Measurements from ENCODE around the gene ALAS2.

ALAS2 gene

GRCh38 chrX:54964766-54965497 lies 65.8 kb downstream of the ALAS2 start:
- H3K4me1 ChIP-seq, result no peaks in the 10 kb centered on the region
- no peaks in the 10 kb centered on the region for H3K36me3 ChIP-seq
- H3K9me3 ChIP-seq, result no peaks in the 10 kb centered on the region
- no peak for TF ChIP-seq CTCF (IDR thresholded peaks at IDR 0.05; ENCODE audit: low read depth, low read length)
- H3K4me3 ChIP-seq (ENCODE audit: low read depth, low read length), result no peak overlapping the region
- no peak for DNase-seq
- H3K27me3 ChIP-seq, result no peaks in the 10 kb centered on the region

DNA sequence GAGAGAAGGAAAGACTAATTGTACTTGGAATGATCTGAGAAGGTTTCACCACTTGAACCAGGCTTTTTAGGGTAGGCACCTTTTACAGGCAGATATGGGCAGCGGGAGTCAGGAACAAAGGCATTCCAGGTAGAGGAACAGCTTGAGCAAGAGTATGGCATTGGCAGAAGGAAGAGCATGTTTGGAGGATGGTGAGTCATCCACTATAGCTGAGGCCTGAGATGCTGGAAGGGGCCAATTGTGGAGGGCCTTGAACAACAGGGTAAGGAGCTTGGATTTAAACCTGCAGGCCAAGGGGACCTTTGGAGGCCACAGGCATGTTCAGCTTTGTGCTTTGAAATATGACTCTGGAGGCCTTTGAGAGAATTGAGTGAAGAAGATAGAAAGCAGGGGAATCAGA lies 69.0 kb downstream of the ALAS2 start:
- H3K27me3 ChIP-seq, result no peaks in the 10 kb centered on the region
- TF ChIP-seq CTCF (IDR thresholded peaks at IDR 0.05; ENCODE audit: low read depth, low read length), result no peak
- DNase-seq, result no peak
- H3K4me1 ChIP-seq, result no peaks in the 10 kb centered on the region
- H3K9me3 ChIP-seq, result no peaks in the 10 kb centered on the region
- no peaks in the 10 kb centered on the region for H3K36me3 ChIP-seq
- no peak overlapping the region for H3K4me3 ChIP-seq (ENCODE audit: low read depth, low read length)

All from BE2C (cell line).